Skeletal muscle satellite cell (primary cell): ENCODE data around the gene TGFB2.
A peak's percentile ranks its signal among the peaks of the same experiment; 100 is the strongest.

Experiments used
- H3K27me3 ChIP-seq: 2 replicates; pipeline ENCODE4 v1.7.0; 2013; ENCODE audit warnings: low read length; ENCODE audit not compliant: control insufficient read depth, insufficient read depth
- H3K36me3 ChIP-seq: 2 replicates; pipeline ENCODE4 v1.7.0; 2013; ENCODE audit warnings: mild to moderate bottlenecking, control low read depth, low read length; ENCODE audit not compliant: insufficient read depth
- H3K4me1 ChIP-seq: 2 replicates; pipeline ENCODE4 v1.7.0; 2013; ENCODE audit warnings: low read length; ENCODE audit not compliant: control insufficient read depth, insufficient read depth
- H3K4me2 ChIP-seq: 2 replicates; pipeline ENCODE4 v1.7.0; 2013; ENCODE audit warnings: mild to moderate bottlenecking, low read length
- H3K4me3 ChIP-seq: 2 replicates; pipeline ENCODE4 v1.7.0; 2013; ENCODE audit warnings: low read length
- H3K9ac ChIP-seq: 2 replicates; pipeline ENCODE4 v1.7.0; 2013; ENCODE audit warnings: mild to moderate bottlenecking, low read depth, low read length, moderate library complexity
- H3K9me3 ChIP-seq: replicated peaks from 2 replicates; pipeline ENCODE4 v1.7.0; 2013; ENCODE audit warnings: mild to moderate bottlenecking, control low read depth, low read length

Gene TGFB2

GRCh38 chr1:218339267-218339831 lies 5.8 kb upstream of the TGFB2 start:
- Histone ChIP-seq H3K27me3 (no peaks in the 10 kb centered on the region), H3K4me3 (no peak overlapping the region), H3K36me3 (no peaks in the 10 kb centered on the region), H3K9me3 (no peaks in the 10 kb centered on the region), H3K4me2 (no peak overlapping the region), H3K4me1 (peaks cover 13% of the 10 kb centered on the region), H3K9ac (no peak overlapping the region)

- H3K9me3 ChIP-seq: no peaks in the 10 kb centered on the region
- H3K27me3 ChIP-seq: no peaks in the 10 kb centered on the region
- no peak overlapping the region for H3K4me2 ChIP-seq
- no peaks in the 10 kb centered on the region for H3K36me3 ChIP-seq
- H3K9ac ChIP-seq: no peak overlapping the region
- H3K4me1 ChIP-seq: peaks cover 11% of the 10 kb centered on the region
- no peak overlapping the region for H3K4me3 ChIP-seq
These were observed 3.8 kb upstream of the TGFB2 start for GRCh38 chr1:218341325-218341724.

GRCh38 chr1:218342091-218342490 lies 3.0 kb upstream of the TGFB2 start:
- H3K27me3 ChIP-seq: no peaks in the 10 kb centered on the region
- H3K36me3 ChIP-seq: no peaks in the 10 kb centered on the region
- H3K9me3 ChIP-seq: no peaks in the 10 kb centered on the region
- no peak overlapping the region for H3K4me2 ChIP-seq
- H3K9ac ChIP-seq: no peak overlapping the region
- peaks cover 4% of the 10 kb centered on the region for H3K4me1 ChIP-seq
- H3K4me3 ChIP-seq: no peak overlapping the region

GRCh38 chr1:218345673-218346390 lies 696 bp downstream of the TGFB2 start:
- no peaks in the 10 kb centered on the region for H3K9me3 ChIP-seq
- peak overlapping the region; percentile 93 for H3K9ac ChIP-seq
- peak overlapping the region; percentile 87 for H3K4me3 ChIP-seq
- peaks cover 28% of the 10 kb centered on the region for H3K4me1 ChIP-seq
- H3K4me2 ChIP-seq: peak overlapping the region; percentile 88
- H3K27me3 ChIP-seq: no peaks in the 10 kb centered on the region
- no peaks in the 10 kb centered on the region for H3K36me3 ChIP-seq

- Histone ChIP-seq H3K4me1 (peaks cover 35% of the 10 kb centered on the region), H3K9me3 (no peaks in the 10 kb centered on the region), H3K4me3 (peak overlapping the region; percentile 87), H3K27me3 (no peaks in the 10 kb centered on the region), H3K4me2 (peak overlapping the region; percentile 88), H3K36me3 (no peaks in the 10 kb centered on the region), H3K9ac (peak overlapping the region; percentile 93)
These were observed 1.5 kb downstream of the TGFB2 start for GRCh38 chr1:218346391-218347204.

- Histone ChIP-seq H3K27me3 (no peaks in the 10 kb centered on the region), H3K9me3 (no peaks in the 10 kb centered on the region), H3K9ac (peak overlapping the region; percentile 93), H3K4me3 (peak overlapping the region; percentile 87), H3K4me1 (peaks cover 38% of the 10 kb centered on the region), H3K36me3 (no peaks in the 10 kb centered on the region), H3K4me2 (peak overlapping the region; percentile 88)
These were observed 2.2 kb downstream of the TGFB2 start for GRCh38 chr1:218347336-218347722.

- no peaks in the 10 kb centered on the region for H3K9me3 ChIP-seq
- H3K4me1 ChIP-seq: peaks cover 38% of the 10 kb centered on the region
- H3K4me2 ChIP-seq: peak overlapping the region; percentile 88
- H3K36me3 ChIP-seq: no peaks in the 10 kb centered on the region
- H3K4me3 ChIP-seq: peak overlapping the region; percentile 87
- H3K27me3 ChIP-seq: no peaks in the 10 kb centered on the region
- H3K9ac ChIP-seq: peak overlapping the region; percentile 93
These were observed 2.8 kb downstream of the TGFB2 start for GRCh38 chr1:218347723-218348627.

- Histone ChIP-seq H3K9me3 (no peaks in the 10 kb centered on the region), H3K4me2 (peak overlapping the region; percentile 88), H3K27me3 (no peaks in the 10 kb centered on the region), H3K9ac (peak overlapping the region; percentile 93), H3K36me3 (no peaks in the 10 kb centered on the region), H3K4me3 (peak overlapping the region; percentile 87), H3K4me1 (peaks cover 38% of the 10 kb centered on the region)
These were observed 3.5 kb downstream of the TGFB2 start for GRCh38 chr1:218348628-218349071.

- H3K4me1 ChIP-seq: peaks cover 38% of the 10 kb centered on the region
- no peaks in the 10 kb centered on the region for H3K36me3 ChIP-seq
- no peaks in the 10 kb centered on the region for H3K27me3 ChIP-seq
- no peaks in the 10 kb centered on the region for H3K9me3 ChIP-seq
- H3K4me3 ChIP-seq: peak overlapping the region; percentile 87
- H3K9ac ChIP-seq: peak overlapping the region; percentile 93
- H3K4me2 ChIP-seq: peak overlapping the region; percentile 88
These were observed 4.4 kb downstream of the TGFB2 start for GRCh38 chr1:218349348-218350034.

GRCh38 chr1:218350035-218350525 lies 4.9 kb downstream of the TGFB2 start:
- Histone ChIP-seq H3K27me3 (no peaks in the 10 kb centered on the region), H3K9me3 (no peaks in the 10 kb centered on the region), H3K4me2 (peak overlapping the region; percentile 88), H3K4me1 (peaks cover 33% of the 10 kb centered on the region), H3K36me3 (no peaks in the 10 kb centered on the region), H3K9ac (peak overlapping the region; percentile 93), H3K4me3 (peak overlapping the region; percentile 65)
